ENCODE results near the gene KLHL2. TPM values are rescaled to one million over a fixed set of nuclear protein-coding genes. Genes with fewer than 3 reads are reported as not detected.
A peak's percentile ranks its signal among the peaks of the same experiment; 100 is the strongest.
"Not testable (repeated sequence)": the region's sequence is repeated elsewhere in the genome, so short reads cannot be mapped to it uniquely, and the experiment has no call there.

KLHL2 gene
- total RNA-seq, 1 donor from 2014 or later = 24.3 TPM

DNA sequence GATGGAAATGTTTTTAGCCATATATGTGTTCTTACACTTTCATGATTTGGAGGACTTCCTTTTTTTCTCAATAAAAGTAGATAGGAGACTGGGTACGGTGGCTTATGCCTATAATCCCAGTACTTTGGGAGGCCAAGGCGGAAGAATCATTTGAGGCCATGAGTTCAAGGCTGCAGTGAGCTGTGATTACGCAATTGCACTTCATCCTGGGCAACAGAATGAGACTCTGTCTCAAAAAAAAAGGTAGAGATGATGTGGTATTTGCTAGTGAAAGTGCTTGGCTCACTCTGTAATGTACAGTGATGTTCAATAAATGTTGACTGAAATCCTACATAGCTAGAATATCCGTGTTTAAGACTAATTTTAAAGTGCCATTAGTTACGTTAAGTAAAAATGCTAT lies 27.4 kb downstream of the KLHL2 start:
- DNase-seq = no peak

DNA sequence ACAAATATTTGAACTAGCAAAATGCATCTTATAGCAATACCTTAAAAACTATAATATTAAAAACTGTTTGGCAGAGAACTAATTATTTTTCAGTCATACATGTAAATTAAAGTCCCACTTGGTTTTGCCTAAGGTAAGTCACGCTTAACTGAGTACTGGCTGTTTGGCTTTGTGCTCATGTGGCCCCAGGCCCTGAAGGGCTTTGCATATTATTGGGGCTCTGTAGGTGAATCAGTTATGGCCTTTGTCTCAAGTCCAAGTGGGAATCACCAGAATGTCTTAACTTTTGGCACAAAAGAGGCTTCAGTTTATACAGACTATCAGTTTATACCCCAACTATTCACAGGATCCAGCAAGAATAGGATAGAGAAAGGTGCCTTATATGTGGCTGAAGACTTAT lies 29.5 kb downstream of the KLHL2 start:
- not testable (repeated sequence) for DNase-seq

DNA sequence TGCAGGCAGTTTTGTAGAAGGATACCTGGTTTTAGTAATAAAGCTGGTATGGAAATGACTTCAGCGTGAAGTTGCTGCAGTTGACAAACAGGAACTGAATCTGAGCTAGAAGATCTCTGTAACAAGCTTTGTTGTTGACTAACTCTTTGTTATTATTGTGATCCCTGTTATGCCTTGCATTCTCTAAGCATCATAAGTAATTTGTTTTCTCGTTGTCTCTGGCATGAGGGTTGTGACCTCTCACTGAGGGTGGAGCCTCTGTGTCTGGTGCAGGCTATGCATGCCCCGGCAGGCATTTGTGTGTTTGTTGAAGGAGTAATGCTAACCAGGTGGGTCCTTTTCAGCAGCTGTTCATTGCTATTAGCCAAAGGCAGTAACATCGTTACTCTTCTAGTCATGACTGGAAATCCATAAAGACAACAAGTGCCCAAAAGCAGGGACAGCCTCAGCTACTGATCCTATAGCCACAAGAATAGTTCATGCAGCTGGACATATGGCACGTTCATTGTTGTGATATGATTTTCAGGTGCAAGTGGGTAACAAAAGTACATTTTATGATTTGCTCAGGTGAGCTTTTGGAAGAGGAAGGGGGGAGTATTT lies 30.8 kb downstream of the KLHL2 start:
- DNase-seq = not testable (repeated sequence)

DNA sequence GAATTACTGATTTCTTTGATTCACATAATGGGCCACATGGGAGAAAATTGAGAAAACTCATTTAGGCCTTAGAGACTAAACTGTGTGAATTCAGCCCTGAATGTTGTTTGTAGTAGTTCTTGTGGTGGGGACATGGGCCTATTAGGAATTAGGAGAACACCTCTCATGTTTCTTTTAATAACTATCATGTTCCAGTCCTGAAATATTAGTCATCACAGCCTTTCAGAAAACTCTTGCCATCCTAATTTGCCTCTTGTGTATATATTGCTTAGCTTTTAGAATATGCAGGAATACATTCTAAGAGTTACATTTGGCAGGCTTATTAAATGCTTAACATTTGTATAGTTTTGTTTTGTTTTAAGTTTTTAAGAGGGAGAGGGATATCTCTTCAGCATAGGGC lies 33.4 kb downstream of the KLHL2 start:
- not testable (repeated sequence) for DNase-seq

DNA sequence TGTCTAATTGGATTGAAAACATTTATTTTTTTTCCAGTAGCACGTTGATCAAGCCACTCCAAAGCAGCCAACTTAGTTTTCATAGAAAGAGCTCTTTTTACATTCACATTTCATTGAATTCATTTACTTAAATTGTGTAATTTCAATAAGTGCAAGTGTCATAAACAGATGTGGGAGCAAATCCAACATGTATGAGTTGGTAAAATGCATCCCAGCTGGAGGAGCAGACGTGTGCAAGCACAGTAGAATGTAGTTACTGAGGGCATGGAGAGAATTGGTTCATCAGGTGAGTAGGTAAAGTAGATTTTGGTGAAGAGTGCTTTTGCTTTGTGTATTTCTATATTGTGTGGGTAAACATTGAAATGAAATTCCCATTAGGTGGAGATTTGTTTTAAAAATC lies 36.8 kb downstream of the KLHL2 start:
- DNase-seq = not testable (repeated sequence)

DNA sequence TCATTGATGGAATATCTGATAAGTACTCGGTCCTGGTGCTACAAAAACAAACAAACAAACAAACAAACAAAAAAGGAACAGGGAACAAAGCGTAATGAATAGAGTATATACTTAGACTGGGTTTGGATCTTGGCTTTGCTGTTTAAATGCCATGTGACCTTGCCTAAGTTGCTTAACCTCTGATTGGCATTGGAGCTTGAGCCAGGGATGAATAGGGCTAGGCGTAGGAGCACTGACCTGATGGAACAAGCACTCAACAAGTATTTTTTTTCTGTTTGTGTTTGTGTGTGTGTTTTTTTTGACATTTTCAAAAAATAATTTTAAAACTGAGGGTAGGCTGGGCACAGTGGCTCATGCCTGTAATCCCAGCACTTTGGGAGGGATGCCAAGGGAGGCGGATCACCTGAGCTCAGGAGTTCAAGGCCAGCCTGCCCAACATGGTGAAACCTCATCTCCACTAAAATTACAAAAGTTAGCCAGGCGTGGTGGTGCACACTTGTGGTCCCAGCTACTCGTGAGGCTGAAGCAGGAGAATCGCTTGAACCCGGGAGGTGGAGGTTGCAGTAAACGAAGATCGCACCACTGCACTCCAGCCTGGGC lies 37.3 kb downstream of the KLHL2 start:
- not testable (repeated sequence) for DNase-seq

DNA sequence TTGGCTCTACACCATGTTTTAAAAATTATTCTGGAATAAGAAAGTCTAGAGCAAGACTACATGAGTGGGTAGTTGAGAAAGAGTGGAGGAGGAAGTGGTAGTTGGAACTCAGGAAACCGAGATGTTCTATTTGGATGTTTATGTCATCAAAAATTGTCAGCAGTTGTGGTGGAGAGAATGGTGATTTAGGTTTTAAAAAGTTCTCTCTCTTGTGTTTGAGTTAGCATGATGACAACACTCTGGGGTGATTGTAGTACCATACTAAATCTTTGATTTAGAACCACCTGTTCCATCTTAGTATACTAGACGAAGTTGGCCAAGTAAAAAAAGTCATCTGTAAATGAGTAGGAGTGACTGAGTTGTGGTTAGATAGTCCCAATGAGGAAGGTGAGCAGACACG lies 40.7 kb downstream of the KLHL2 start:
- no peak for DNase-seq

DNA sequence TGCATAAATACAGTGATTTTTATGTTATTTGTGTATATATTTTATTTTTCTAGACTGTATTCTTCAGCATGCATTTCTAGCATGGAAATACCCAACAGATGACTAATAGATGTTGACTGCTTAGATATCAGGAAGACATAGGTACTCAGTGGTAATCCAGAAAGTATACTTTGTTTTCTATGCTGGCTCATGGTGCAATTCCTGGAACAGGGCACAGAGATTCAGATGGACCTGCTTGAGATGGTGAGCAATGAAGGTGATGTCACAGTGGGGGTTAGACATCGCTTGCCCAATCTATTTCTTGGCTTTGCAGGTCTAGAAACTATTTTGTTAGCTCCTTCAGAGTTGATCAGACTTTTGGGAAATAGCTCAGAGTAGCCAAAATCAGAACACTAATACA lies 41.5 kb downstream of the KLHL2 start:
- not testable (repeated sequence) for DNase-seq

DNA sequence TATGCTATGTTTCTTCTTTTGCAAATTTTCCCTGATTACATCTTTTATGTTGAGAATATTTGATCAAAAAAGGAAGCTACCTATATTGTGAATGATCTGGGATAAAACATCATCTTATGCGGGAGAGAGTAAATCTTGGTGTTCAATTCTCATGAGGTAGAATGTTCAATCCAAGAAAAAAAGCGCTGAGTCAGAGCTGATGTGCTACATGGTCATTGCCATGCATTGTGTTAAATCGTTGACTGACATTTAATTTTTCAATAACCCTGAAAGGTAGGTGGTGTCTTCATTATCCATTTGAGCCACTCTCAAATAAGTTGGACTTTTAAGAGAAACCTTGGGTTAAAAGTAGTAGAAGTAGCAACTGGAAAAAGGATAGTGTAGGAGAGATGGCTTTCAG lies 47.4 kb downstream of the KLHL2 start:
- not testable (repeated sequence) for DNase-seq

DNA sequence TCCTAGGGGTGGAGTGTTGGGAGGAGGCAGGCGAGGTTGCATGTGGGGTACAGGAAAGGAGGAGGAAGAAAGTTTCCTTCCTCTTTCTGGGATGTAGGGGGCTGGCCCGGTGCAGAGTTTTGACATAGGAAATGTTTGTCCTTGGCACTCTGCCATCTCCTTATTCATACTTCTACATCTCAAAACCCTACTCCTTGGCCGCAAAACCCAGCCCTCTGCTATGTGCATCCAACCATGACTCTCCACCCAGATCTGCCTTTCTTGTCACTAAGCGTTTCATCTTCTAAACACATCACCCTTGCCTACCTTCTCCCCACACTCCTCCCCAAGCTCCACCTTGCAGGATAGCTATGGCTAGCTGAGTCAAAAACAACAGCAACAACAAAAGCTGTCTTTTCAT lies 48.1 kb downstream of the KLHL2 start:
- DNase-seq = peak; percentile 35

DNA sequence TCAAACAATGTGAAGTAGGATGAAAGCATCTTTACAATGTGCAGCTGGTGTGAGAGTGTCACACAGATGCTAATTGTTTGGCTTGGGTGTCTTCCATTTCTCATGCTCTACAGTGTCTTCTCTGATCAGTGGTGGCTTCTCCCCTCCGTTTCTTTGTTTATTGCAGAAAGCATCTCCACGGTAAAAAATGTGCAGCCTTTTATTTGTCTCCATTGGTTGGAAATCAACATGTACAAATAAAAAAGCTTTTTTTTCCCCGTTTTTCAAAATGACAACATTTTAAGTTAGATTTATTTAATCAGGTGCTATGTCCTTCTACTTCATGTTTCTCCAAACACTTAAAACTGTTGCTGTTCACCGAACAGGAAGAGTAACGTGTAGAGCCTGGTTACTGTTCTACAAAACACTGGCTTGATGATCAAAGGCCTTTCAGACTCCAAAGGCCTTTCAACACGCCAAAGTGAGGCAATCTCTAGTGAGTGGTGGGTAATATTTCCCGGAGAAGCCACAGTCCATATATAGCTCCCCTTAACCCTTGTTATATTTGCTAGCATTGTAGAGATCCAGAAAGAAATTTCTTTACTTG lies 48.8 kb downstream of the KLHL2 start:
- peak; percentile 9 for DNase-seq

DNA sequence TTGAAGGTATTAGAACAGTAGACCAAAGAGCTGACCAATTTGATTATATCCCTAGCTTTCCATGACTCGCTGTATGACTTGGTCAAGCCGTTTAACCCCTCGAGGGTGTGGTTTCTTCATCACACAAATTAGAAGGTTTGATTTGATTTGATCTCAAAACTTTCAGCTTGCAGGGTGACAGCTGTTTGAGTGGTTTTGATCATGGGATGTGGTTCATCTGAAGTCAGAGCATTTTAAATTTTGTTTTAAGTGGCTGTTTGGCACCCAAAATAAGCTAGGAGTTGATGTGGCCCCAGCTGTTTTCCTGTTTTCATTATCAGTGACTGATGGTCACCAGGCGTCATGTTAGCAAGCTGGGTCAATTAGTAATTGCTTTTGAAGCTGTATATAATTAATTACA lies 52.4 kb downstream of the KLHL2 start:
- DNase-seq = not testable (repeated sequence)

DNA sequence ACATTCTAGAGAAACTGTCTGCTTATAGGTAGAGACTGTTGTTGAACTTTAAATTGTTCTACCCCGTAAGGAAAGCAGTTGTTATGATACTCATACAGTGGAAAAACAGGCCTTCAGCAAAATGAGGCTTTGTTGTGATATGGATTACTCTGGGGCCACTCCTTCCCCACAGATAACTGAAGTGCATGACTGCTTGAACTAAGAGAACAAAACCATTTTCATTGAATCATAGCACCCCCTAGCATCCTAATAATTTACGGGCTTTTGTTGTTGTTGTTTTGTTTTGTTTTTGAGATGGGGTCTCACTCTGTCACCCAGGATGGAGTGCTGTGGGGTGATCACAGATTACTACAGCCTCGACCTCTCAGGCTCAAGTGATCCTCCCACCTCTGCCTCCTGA lies 54.9 kb downstream of the KLHL2 start:
- DNase-seq = not testable (repeated sequence)

DNA sequence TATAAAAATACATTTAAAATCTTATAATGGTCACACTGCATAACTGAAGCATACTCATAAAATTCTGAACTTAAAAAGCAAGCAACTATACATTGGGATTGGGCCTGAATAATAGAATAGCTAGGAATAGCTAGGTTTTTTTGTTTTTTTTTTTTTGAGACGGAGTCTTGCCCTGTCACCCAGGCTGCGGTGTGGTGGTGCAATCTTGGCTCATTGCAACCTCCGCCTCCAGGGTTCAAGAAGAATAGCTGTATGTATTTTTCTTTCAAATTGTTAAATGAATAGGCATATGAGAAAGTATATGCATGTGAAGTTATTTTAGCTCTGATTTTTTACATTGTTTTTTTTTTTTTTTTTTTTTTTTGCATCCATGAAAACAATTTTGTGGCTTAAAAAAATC lies 56.1 kb downstream of the KLHL2 start:
- DNase-seq = not testable (repeated sequence)

DNA sequence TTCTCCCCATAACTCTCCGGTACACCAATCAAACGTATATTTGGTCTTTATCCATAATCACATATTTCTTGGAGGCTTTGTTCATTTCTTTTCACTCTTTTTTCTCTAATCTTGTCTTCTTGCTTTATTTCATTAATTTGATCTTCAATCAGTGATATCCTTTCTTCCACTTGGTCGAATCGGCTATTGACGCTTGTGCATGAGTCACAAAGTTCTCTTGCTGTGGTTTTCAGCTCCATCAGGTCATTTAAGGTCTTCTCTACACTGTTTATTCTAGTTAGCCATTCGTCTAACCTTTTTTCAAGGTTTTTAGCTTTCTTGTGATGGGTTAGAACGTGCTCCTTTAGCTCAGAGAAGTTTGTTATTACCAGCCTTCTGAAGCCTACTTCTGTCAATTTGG lies 62.6 kb downstream of the KLHL2 start:
- not testable (repeated sequence) for DNase-seq

DNA sequence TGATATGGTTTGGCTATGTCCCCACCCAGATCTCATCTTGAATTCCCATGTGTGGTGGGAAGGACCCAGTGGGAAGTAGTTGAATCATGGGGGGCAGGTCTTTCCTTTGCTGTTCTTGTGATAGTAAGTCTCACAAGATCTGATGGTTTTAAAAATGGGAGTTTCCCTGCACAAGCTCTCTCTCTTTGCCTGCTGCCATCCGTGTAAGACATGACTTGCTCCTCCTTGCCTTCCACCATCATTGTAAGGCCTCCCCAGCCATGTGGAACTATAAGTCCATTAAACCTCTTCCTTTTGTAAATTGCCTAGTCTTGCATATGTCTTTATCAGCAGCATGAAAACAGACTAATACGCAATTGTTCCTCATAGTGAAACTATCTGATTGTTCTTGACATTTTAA lies 66.1 kb downstream of the KLHL2 start:
- DNase-seq = not testable (repeated sequence)

DNA sequence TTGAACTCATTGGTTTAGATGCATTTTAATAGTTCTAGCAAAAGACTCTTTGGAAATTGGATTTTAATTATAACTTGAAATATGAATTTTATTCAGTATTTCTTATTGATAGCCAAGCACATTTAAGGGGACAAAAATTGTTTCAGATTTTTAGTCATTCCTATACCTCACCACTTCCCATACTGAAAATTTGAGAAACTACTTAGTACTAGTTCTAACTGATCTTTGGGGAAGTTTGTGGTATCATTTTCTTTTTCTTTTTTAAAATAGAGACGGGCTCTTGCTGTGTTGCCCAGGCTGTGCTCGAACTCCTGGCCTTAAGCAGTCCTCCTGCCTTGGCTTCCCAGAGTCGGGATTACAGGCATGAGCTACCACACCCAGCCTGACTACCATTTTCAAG lies 68.0 kb downstream of the KLHL2 start:
- DNase-seq = not testable (repeated sequence)

DNA sequence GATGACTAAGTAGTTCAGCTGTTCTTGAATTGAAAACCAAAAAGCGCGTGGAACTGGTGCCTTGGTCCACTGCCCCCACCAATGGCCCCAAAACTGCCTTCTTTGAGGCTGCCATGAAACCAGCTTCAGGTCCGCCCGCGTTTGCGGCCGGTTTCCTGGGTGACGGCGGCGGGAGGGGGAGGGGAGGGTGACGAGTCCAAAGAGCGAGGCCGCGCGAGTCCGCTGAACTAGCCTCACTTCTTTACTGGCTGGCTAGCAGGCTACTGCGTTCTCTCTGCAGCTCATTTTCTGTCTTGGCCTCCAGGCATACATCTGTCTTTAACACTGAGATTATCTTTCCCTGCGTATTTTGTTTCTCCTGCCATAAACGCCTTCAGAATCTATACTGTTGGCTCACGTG lies 72.2 kb downstream of the KLHL2 start:
- not testable (repeated sequence) for DNase-seq

DNA sequence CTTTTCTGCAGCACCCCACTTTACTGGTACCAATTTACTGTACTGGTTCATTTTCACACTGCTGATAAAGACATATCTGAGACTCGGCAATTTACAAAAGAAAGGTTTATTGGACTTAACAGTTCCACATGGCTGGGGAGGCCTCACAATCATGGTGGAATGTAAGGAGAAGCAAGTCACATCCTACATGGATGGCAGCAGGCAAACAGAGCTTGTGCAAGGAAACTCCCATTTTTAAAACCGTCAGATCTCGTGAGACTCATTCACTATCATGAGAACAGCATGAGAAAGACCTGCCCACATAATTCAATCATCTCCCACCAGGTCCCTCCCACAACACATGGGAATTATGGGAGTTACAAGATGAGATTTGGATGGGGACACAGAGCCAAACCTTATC lies 77.3 kb downstream of the KLHL2 start:
- DNase-seq = not testable (repeated sequence)

DNA sequence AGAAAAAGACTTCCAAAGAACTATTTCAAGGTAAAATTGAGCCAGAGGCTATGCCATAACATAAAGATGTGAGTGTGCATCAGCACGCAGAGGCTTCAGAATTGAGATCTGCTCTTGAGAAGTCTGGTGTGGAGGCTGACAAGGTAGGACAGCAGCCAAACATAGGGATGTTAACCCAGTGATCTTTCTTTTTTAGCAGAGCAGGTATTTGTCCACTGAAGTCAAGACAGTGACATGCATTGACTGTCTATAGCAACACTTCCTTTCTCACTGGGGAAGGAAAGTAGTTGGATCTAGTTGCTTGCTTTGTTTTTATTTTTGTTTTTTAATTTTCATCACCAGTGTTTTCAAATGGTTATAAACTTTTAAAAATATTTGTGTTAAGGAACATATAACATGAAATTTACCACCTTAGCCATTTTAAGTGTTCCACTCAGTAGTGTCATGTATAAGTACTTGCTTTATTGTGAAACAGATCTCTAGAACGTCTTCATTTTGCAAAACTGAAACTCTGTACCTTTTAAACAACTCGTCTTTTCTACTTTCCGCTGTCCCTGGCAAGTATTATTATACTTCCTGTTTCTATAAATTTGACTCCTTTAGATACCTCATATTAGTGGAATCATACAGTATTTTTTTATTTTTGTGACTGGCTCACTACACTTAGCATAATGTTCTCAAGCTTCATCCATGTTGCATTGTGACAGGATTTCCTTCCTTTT lies 79.4 kb downstream of the KLHL2 start:
- DNase-seq = not testable (repeated sequence)

DNA sequence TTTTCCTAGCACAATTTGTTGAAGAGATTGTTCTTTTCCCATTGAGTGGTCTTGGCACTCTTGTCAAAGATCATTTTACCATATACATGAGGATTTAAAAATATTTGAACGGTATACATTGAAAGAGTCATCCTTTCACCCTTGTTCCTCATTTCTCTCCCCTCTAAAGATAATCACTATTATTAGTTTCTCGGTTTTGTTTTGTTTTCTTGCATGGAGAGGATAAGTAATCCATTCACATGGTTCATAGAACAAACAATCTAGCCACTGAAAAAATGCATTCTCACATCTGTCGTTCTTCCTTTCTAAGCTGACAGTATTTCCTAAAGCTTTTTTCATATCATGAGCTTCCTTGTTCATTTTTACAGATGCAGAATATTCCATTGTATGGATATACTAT lies 80.9 kb downstream of the KLHL2 start:
- no peak for DNase-seq

DNA sequence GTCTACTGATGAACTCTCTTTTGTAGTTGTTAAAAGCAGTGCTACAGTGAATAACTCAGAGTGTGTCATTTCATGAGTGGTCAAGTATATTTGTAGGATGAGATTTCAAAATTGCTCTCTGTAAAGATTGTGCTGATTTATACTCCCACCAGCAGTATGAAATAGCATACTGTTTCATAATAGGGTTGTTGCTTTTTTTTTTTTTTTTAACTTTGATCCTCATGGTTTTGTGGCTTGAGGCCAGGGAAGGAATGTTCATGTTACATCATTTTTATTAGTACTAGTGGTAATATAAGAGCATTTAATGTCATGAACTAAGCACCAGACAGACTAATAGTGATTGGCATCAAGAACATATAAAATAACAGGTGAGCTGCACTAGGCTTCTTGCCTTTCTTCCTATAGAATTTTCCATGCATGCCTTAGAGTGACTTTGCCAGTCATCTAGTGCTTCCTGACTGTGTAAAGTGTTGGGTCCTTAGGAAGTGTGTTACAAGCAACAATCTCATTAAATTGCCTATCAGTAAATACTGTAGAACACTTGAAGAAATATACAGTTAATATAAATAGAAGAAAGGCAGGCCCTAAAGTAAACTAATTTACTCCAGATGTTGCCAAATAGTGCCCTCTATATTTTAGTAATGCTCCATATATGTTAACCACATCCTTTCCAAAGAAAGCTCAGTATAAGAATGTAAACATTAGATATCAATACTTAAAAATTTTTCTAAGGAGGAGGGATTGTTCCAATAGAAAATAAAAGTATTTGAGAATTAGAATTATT lies 81.5 kb downstream of the KLHL2 start:
- DNase-seq = no peak

DNA sequence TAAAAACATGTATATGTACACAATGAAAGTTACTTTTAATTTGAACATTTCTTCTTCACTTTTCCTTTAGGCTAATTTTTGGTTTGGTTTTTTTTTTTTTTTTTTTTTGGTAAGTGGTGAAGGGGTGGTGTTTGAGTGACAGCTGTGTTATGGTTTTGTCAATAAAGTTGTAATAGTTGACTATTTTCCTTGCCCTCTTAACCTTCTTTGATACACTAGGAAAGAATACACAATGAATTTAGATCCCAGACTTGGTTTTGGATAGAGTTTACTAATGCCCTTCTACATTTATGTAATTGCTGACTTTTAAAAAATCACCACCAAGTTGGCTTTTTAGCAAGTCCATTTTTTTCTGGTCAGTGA lies 82.0 kb downstream of the KLHL2 start:
- DNase-seq = no peak
